Measurements from ENCODE around the gene ALK. TPM values are rescaled to one million over a fixed set of nuclear protein-coding genes. Genes with fewer than 3 reads are reported as not detected.

ALK gene
- total RNA-seq, 2 donors from 2014 or later: under 0.01 to 0.26 TPM

- DNase-seq: no peak
- 86 to 88% methylated on average over 1 of the region's 1 CpG for WGBS, 2 donors
- no peaks in the 10 kb centered on the region for H3K9me3 ChIP-seq
- H3K27me3 ChIP-seq: no peaks in the 10 kb centered on the region
- no peak overlapping the region for H3K27ac ChIP-seq
- intact Hi-C loops (cut with DNase I): no loop called here
- TF ChIP-seq POLR2A (IDR thresholded peaks at IDR 0.05): no peak
- TF ChIP-seq CTCF (IDR thresholded peaks at IDR 0.05): no peak
- no peaks in the 10 kb centered on the region for H3K4me1 ChIP-seq
- H3K4me3 ChIP-seq: no peak overlapping the region
- no peak for ATAC-seq
- H3K36me3 ChIP-seq (replicated peaks in 1 of 2; ENCODE audit: insufficient read depth in 1 of 2, low read depth in 2 of 2): no peaks in the 10 kb centered on the region
These were observed 315.0 kb downstream of the ALK start for GRCh38 chr2:29606104-29607037.

- Histone ChIP-seq H3K9me3 (no peaks in the 10 kb centered on the region), H3K36me3 (replicated peaks in 1 of 2; ENCODE audit: insufficient read depth in 1 of 2, low read depth in 2 of 2) (no peaks in the 10 kb centered on the region), H3K4me1 (no peaks in the 10 kb centered on the region), H3K4me3 (no peak overlapping the region), H3K27me3 (no peaks in the 10 kb centered on the region), H3K27ac (no peak overlapping the region)
- ATAC-seq (no peak), DNase-seq (no peak)
- TF ChIP-seq POLR2A (IDR thresholded peaks at IDR 0.05) (no peak), CTCF (IDR thresholded peaks at IDR 0.05) (no peak)
- WGBS, 2 donors: 46 to 55% methylated on average over 1 of the region's 1 CpG
- intact Hi-C loops (cut with DNase I): no loop called here
These were observed 318.0 kb downstream of the ALK start for GRCh38 chr2:29603341-29603740.

- no peak overlapping the region for H3K4me3 ChIP-seq
- WGBS, 2 donors: 85 to 89% methylated on average over 3 of the region's 3 CpGs
- DNase-seq (no peak), ATAC-seq (no peak)
- no peaks in the 10 kb centered on the region for H3K27me3 ChIP-seq
- intact Hi-C loops (cut with DNase I): no loop called here
- no peaks in the 10 kb centered on the region for H3K9me3 ChIP-seq
- no peaks in the 10 kb centered on the region for H3K36me3 ChIP-seq (replicated peaks in 1 of 2; ENCODE audit: insufficient read depth in 1 of 2, low read depth in 2 of 2)
- TF ChIP-seq CTCF (IDR thresholded peaks at IDR 0.05): no peak
- TF ChIP-seq POLR2A (IDR thresholded peaks at IDR 0.05): no peak
- no peak overlapping the region for H3K27ac ChIP-seq
- H3K4me1 ChIP-seq: no peaks in the 10 kb centered on the region
These were observed 319.5 kb downstream of the ALK start for GRCh38 chr2:29601872-29602271.

- ATAC-seq (no peak), DNase-seq (no peak)
- H3K4me3 ChIP-seq: no peak overlapping the region
- intact Hi-C loops (cut with DNase I): no loop called here
- WGBS, 2 donors: 84 to 93% methylated on average over 5 of the region's 5 CpGs
- H3K27ac ChIP-seq: no peak overlapping the region
- no peaks in the 10 kb centered on the region for H3K9me3 ChIP-seq
- no peaks in the 10 kb centered on the region for H3K4me1 ChIP-seq
- no peaks in the 10 kb centered on the region for H3K36me3 ChIP-seq (replicated peaks in 1 of 2; ENCODE audit: insufficient read depth in 1 of 2, low read depth in 2 of 2)
- TF ChIP-seq POLR2A (IDR thresholded peaks at IDR 0.05): no peak
- TF ChIP-seq CTCF (IDR thresholded peaks at IDR 0.05): no peak
- H3K27me3 ChIP-seq: no peaks in the 10 kb centered on the region
These were observed 320.1 kb downstream of the ALK start for GRCh38 chr2:29601321-29601720.

GRCh38 chr2:29599946-29600345 lies 321.4 kb downstream of the ALK start:
- ATAC-seq: no peak
- Histone ChIP-seq H3K27ac (no peak overlapping the region), H3K9me3 (no peaks in the 10 kb centered on the region), H3K36me3 (replicated peaks in 1 of 2; ENCODE audit: insufficient read depth in 1 of 2, low read depth in 2 of 2) (no peaks in the 10 kb centered on the region), H3K4me3 (no peak overlapping the region), H3K27me3 (no peaks in the 10 kb centered on the region), H3K4me1 (no peaks in the 10 kb centered on the region)
- DNase-seq: no peak
- no peak for TF ChIP-seq CTCF (IDR thresholded peaks at IDR 0.05)
- TF ChIP-seq POLR2A (IDR thresholded peaks at IDR 0.05): no peak
- intact Hi-C loops (cut with DNase I): no loop called here
- 87 to 100% methylated on average over 1 to 4 of the region's 4 CpGs for WGBS, 2 donors
